ENCODE measurements around the gene TPRX2.
"Not testable (repeated sequence)": the region's sequence is repeated elsewhere in the genome, so short reads cannot be mapped to it uniquely, and the experiment has no call there.

The TPRX2 gene

GRCh38 chr19:47863514-47863936, 4.5 kb downstream of the TPRX2 start:
- DNase-seq, result peak; percentile 76

GRCh38 chr19:47865166-47865565, 6.1 kb downstream of the TPRX2 start:
- DNase-seq, result no peak

- DNase-seq, result no peak
These were observed 19.9 kb downstream of the TPRX2 start for GRCh38 chr19:47878906-47879305.

GRCh38 chr19:47879385-47879784, 20.4 kb downstream of the TPRX2 start:
- not testable (repeated sequence) for DNase-seq

GRCh38 chr19:47881757-47882156, 22.7 kb downstream of the TPRX2 start:
- no peak for DNase-seq

- no peak for DNase-seq
These were observed 23.9 kb downstream of the TPRX2 start for GRCh38 chr19:47882890-47883289.

GRCh38 chr19:47885067-47885463, 26.0 kb downstream of the TPRX2 start:
- no peak for DNase-seq

- DNase-seq, result no peak
These were observed 27.1 kb downstream of the TPRX2 start, which contains the start of gene SULT2A1 for GRCh38 chr19:47886010-47886559. Gene SULT2A1, minus strand, starts transcription at chr19:47886315. Its CDS starts 58 bp downstream, at chr19:47886257.

GRCh38 chr19:47890865-47891621, 32.0 kb downstream of the TPRX2 start:
- no peak for DNase-seq

- DNase-seq, result no peak
These were observed 32.5 kb downstream of the TPRX2 start for GRCh38 chr19:47891622-47891922.

GRCh38 chr19:47891923-47892666, 33.1 kb downstream of the TPRX2 start:
- no peak for DNase-seq

GRCh38 chr19:47895165-47895782, 36.2 kb downstream of the TPRX2 start:
- DNase-seq, result no peak

- DNase-seq, result no peak
These were observed 37.0 kb downstream of the TPRX2 start for GRCh38 chr19:47896019-47896418.

GRCh38 chr19:47896773-47897172, 37.7 kb downstream of the TPRX2 start:
- no peak for DNase-seq

- DNase-seq, result no peak
These were observed 38.8 kb downstream of the TPRX2 start for GRCh38 chr19:47897861-47898260.

- DNase-seq, result no peak
These were observed 40.3 kb downstream of the TPRX2 start for GRCh38 chr19:47899335-47899734.

GRCh38 chr19:47901370-47901769, 42.3 kb downstream of the TPRX2 start:
- no peak for DNase-seq

GRCh38 chr19:47909350-47909749, 50.3 kb downstream of the TPRX2 start:
- peak; percentile 84 for DNase-seq

GRCh38 chr19:47910191-47910590, 51.2 kb downstream of the TPRX2 start:
- not testable (repeated sequence) for DNase-seq
